Suprapubic skin (tissue), 4 donors: ENCODE results near the gene PRKAR2B. TPM values are rescaled to one million over a fixed set of nuclear protein-coding genes. Genes with fewer than 3 reads are reported as not detected.

Source experiments
- DNase-seq, 2 donors: peaks; one replicate each; pipeline ENCODE4 v3.0.0-alpha.2; 2019; ENCODE audit warnings: low spot score in 2 of 2
- H3K27ac ChIP-seq: fragments of 200-600 bp; sonication (generic); one replicate; pipeline ENCODE4 v1.5.1; 2019
- H3K27me3 ChIP-seq: fragments of 200-600 bp; sonication (generic); one replicate; pipeline ENCODE4 v1.5.1; 2019
- H3K36me3 ChIP-seq: fragments of 200-600 bp; sonication (generic); one replicate; pipeline ENCODE4 v1.5.1; 2019
- H3K4me1 ChIP-seq: fragments of 200-600 bp; sonication (generic); one replicate; pipeline ENCODE4 v1.5.1; 2019
- H3K4me3 ChIP-seq: fragments of 200-600 bp; sonication (generic); one replicate; pipeline ENCODE4 v1.5.1; 2019; ENCODE audit warnings: mild to moderate bottlenecking
- H3K9me3 ChIP-seq: fragments of 200-600 bp; sonication (generic); one replicate; pipeline ENCODE4 v1.5.1; 2019
- CTCF ChIP-seq, 2 donors: fragments of 200-600 bp in 1 of 2; fragments of 450-650 bp in 1 of 2; sonication (generic) in 1 of 2; IDR thresholded peaks; one replicate each; pipeline ENCODE4 v1.5.1; 2016 to 2019; ENCODE audit warnings: antibody characterized with exemption in 2 of 2, mild to moderate bottlenecking in 1 of 2, moderate library complexity in 1 of 2
- EP300 ChIP-seq: sonication (generic); formaldehyde crosslinking; IDR thresholded peaks from one replicate; pipeline ENCODE4 v1.6.1; 2017; ENCODE audit warnings: antibody characterized with exemption
- POLR2A ChIP-seq, 2 donors: fragments of 450-650 bp; IDR thresholded peaks; one replicate each; pipeline ENCODE4 v1.6.1; 2017; ENCODE audit warnings: antibody characterized with exemption in 2 of 2, mild to moderate bottlenecking in 2 of 2, moderate library complexity in 2 of 2
- POLR2AphosphoS5 ChIP-seq, 3 donors: sonication (generic); formaldehyde crosslinking; IDR thresholded peaks; one replicate each; pipeline ENCODE4 v1.6.1; 2017; ENCODE audit warnings: antibody characterized with exemption in 3 of 3
- WGBS: methylation state at CpG from one replicate; pipeline ENCODE4 v1.1.5; 2018; 5-methylcytosine and 5-hydroxymethylcytosine counted together
- total RNA-seq, 4 donors: library from RNA; depleted of rRNA; stranded (reverse); fragments of >200 nt; gene quantifications; one replicate each; pipeline ENCODE4 v1.1.0, GENCODE V29; 2016

PRKAR2B gene
- 10 to 100 TPM in 1 of 4 donors, 1 to 10 TPM in 3; 4.2 to 10.8 (median 6.2) TPM for total RNA-seq

DNA sequence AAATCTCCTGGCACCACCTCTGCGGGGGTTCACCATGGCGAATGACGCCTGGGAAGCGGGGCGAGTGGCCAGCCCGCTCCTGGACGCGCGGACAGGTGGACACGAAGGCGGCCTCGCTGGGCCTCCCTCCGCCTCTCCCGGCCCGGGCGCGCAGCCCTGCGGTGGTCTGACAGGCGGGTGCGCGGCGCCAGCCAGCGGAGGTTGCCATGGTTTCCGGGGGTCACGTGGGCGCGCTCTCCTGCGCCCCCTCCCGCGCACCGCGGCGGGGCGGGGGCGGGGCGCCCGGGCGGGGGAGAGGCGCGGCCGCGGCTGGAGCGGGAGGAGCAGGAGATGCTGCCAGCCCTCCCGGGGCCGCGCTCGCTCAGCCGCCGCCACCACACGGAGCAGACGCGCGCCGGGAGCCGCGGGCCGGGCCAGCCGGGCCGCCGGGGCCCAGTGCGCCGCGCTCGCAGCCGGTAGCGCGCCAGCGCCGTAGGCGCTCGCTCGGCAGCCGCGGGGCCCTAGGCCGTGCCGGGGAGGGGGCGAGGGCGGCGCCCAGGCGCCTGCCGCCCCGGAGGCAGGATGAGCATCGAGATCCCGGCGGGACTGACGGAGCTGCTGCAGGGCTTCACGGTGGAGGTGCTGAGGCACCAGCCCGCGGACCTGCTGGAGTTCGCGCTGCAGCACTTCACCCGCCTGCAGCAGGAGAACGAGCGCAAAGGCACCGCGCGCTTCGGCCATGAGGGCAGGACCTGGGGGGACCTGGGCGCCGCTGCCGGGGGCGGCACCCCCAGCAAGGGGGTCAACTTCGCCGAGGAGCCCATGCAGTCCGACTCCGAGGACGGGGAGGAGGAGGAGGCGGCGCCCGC is at the start of gene PRKAR2B:
PRKAR2B (plus strand) TSS at position 359 of the 848 bp plus-strand sequence; CDS start at position 562, 203 bp downstream.
- no peaks in the 10 kb centered on the region for H3K27me3 ChIP-seq
- peak in 1 of 2 donors; percentile 80 for DNase-seq
- no peaks in the 10 kb centered on the region for H3K36me3 ChIP-seq
- WGBS: 0% methylated on average over 4 of the region's 110 CpGs
- H3K9me3 ChIP-seq: no peaks in the 10 kb centered on the region
- TF ChIP-seq EP300 (no peak), POLR2AphosphoS5 (IDR thresholded peaks at IDR 0.05) (no peak), CTCF (IDR thresholded peaks at IDR 0.05) (no peak), POLR2A (IDR thresholded peaks at IDR 0.05) (no peak)
- peak within 1 kb of the TSS; percentile 78 for H3K27ac ChIP-seq
- peaks cover 17% of the 10 kb centered on the region for H3K4me1 ChIP-seq
- peak within 1 kb of the TSS; percentile 65 for H3K4me3 ChIP-seq

DNA sequence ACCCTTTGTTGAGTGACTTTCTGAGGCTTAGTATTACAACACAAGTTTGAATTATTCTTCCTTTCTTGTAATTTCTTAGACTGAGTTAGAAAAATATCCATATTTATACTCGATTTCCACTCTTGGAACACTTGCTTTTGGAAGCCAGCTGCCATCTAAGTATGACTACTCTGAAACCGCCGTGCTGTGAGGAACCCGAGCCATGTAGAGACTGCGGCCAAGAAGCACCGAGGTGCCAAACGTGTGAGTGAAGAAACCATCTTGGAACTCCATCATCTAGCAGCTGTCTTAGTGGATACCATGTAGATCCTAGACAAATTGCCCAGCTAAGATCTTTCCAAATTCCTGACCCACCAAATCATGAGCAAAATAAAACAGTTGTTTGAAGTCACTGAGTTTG is 49.7 kb upstream of the PRKAR2B start:
- DNase-seq: no peak

GRCh38 chr7:106997487-106998271 is 46.8 kb upstream of the PRKAR2B start:
- H3K4me3 ChIP-seq: no peak overlapping the region
- no peaks in the 10 kb centered on the region for H3K36me3 ChIP-seq
- TF ChIP-seq CTCF (IDR thresholded peaks at IDR 0.05) (no peak), POLR2AphosphoS5 (IDR thresholded peaks at IDR 0.05) (no peak), POLR2A (IDR thresholded peaks at IDR 0.05) (no peak), EP300 (no peak)
- H3K27ac ChIP-seq: no peak overlapping the region
- H3K4me1 ChIP-seq: no peaks in the 10 kb centered on the region
- H3K9me3 ChIP-seq: no peaks in the 10 kb centered on the region
- 57% methylated on average over 5 of the region's 5 CpGs for WGBS
- DNase-seq: no peak
- no peaks in the 10 kb centered on the region for H3K27me3 ChIP-seq

More for the DNA sequence above, 49.7 kb upstream of the PRKAR2B start:
- 93% methylated on average over 7 of the region's 7 CpGs for WGBS
- TF ChIP-seq CTCF (IDR thresholded peaks at IDR 0.05) (no peak), POLR2A (IDR thresholded peaks at IDR 0.05) (no peak), POLR2AphosphoS5 (IDR thresholded peaks at IDR 0.05) (no peak), EP300 (no peak)
- Histone ChIP-seq H3K4me1 (no peaks in the 10 kb centered on the region), H3K27me3 (no peaks in the 10 kb centered on the region), H3K4me3 (no peak overlapping the region), H3K9me3 (no peaks in the 10 kb centered on the region), H3K36me3 (no peaks in the 10 kb centered on the region), H3K27ac (no peak overlapping the region)

DNA sequence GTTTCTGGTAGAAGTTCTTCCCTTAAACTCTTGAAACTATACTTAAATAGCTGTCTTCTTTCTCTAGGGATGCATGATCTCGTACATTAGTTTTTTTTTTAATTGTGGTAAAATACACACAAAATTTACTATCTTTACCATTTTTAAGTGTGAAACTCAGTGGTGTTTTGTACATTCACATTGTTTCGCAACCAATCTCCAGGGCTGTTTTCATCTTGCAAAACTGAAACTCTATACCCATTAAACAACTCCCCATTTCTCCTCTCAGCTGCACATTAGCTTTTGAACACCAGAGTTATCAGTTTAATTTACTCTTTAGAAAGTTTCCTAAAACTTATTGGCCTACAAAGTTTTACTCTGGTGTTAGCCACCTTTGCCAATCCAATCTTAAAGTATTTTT is 45.5 kb upstream of the PRKAR2B start:
- no peaks in the 10 kb centered on the region for H3K36me3 ChIP-seq
- DNase-seq: no peak
- no peak for TF ChIP-seq POLR2A (IDR thresholded peaks at IDR 0.05)
- TF ChIP-seq POLR2AphosphoS5 (IDR thresholded peaks at IDR 0.05): no peak
- no peak for TF ChIP-seq EP300
- no peak for TF ChIP-seq CTCF (IDR thresholded peaks at IDR 0.05)
- H3K4me3 ChIP-seq: no peak overlapping the region
- no peaks in the 10 kb centered on the region for H3K27me3 ChIP-seq
- WGBS: 84% methylated on average over 2 of the region's 2 CpGs
- H3K27ac ChIP-seq: no peak overlapping the region
- H3K9me3 ChIP-seq: no peaks in the 10 kb centered on the region
- no peaks in the 10 kb centered on the region for H3K4me1 ChIP-seq

GRCh38 chr7:107001490-107001889 is 43.0 kb upstream of the PRKAR2B start:
- TF ChIP-seq POLR2A (IDR thresholded peaks at IDR 0.05) (no peak), CTCF (IDR thresholded peaks at IDR 0.05) (no peak), POLR2AphosphoS5 (IDR thresholded peaks at IDR 0.05) (no peak), EP300 (no peak)

More at GRCh38 chr7:107001490-107001889, 43.0 kb upstream of the PRKAR2B start:
- no peaks in the 10 kb centered on the region for H3K27me3 ChIP-seq
- H3K27ac ChIP-seq: no peak overlapping the region
- no peaks in the 10 kb centered on the region for H3K36me3 ChIP-seq
- no peak overlapping the region for H3K4me3 ChIP-seq
- 95% methylated on average over 2 of the region's 2 CpGs for WGBS
- no peaks in the 10 kb centered on the region for H3K9me3 ChIP-seq
- H3K4me1 ChIP-seq: no peaks in the 10 kb centered on the region
- DNase-seq: no peak
